Stomach (tissue), 9 donors: Measurements from ENCODE around the gene DCXR. TPM values are rescaled to one million over a fixed set of nuclear protein-coding genes. Genes with fewer than 3 reads are reported as not detected.
A peak's percentile ranks its signal among the peaks of the same experiment; 100 is the strongest.

Source experiments
- DNase-seq, 2 donors: peaks; one replicate each; pipeline versions ENCODE4 v3.0.0 to v3.0.0-alpha.2; 2013 to 2019
- H3K27ac ChIP-seq, 5 donors: fragments of 200-600 bp in 4 of 5; sonication (generic) in 4 of 5; one replicate each; pipeline ENCODE4 v1.5.1; 2013 to 2019; ENCODE audit warnings: mild to moderate bottlenecking in 1 of 5, moderate library complexity in 1 of 5
- H3K27me3 ChIP-seq, 3 donors: fragments of 200-600 bp; sonication (generic); one replicate each; pipeline ENCODE4 v1.5.1; 2017 to 2019; ENCODE audit warnings: mixed run types in 1 of 3
- H3K36me3 ChIP-seq, 4 donors: fragments of 200-600 bp; sonication (generic); 1 replicate in 3 of 4; 2 replicates in 1 of 4; pipeline ENCODE4 v1.5.1; 2016 to 2019
- H3K4me1 ChIP-seq, 4 donors: fragments of 200-600 bp; sonication (generic); one replicate each; pipeline ENCODE4 v1.5.1; 2016 to 2019
- H3K4me3 ChIP-seq, 4 donors: fragments of 200-600 bp; sonication (generic) in 3 of 4; one replicate each; pipeline ENCODE4 v1.5.1; 2016 to 2019; ENCODE audit warnings: mild to moderate bottlenecking in 1 of 4
- H3K9me3 ChIP-seq, 4 donors: fragments of 200-600 bp; sonication (generic); one replicate each; pipeline ENCODE4 v1.5.1; 2016 to 2019
- EP300 ChIP-seq: sonication (generic); formaldehyde crosslinking; IDR thresholded peaks from one replicate; pipeline ENCODE4 v1.6.1; 2017; ENCODE audit warnings: antibody characterized with exemption
- POLR2A ChIP-seq, 4 donors: fragments of 450-650 bp; IDR thresholded peaks; one replicate each; pipeline ENCODE4 v1.6.1; 2016; ENCODE audit warnings: antibody characterized with exemption in 4 of 4, control low read depth in 2 of 4, mild to moderate bottlenecking in 1 of 4, moderate library complexity in 1 of 4
- POLR2AphosphoS5 ChIP-seq, 3 donors: sonication (generic); formaldehyde crosslinking; IDR thresholded peaks; one replicate each; pipeline ENCODE4 v1.6.1; 2016; ENCODE audit warnings: antibody characterized with exemption in 3 of 3
- whole genome bisulfite sequencing, 5 donors: extraction: QIAGEN DNeasy Blood & Tissue Kit in 3 of 5; methylation state at CpG; one replicate each; pipeline versions ENCODE4 v1.1.5 to v1.1.7; 2013 to 2018; 5-methylcytosine and 5-hydroxymethylcytosine counted together
- intact Hi-C: fragments of 100-400 bp; cut with DNase I; formaldehyde crosslinking; loops from one replicate; pipeline ENCODE4 v1.15.1; 2023; ENCODE audit warnings: low total_unique reads
- polyA plus RNA-seq, 3 donors: library from polyadenylated mRNA; stranded (reverse); fragments of 200-250 nt; gene quantifications; one replicate each; pipeline ENCODE4 v1.2.3, GENCODE V29; 2013
- total RNA-seq, 5 donors: library from RNA; depleted of rRNA; stranded (reverse); fragments of >200 nt; gene quantifications; one replicate each; pipeline versions ENCODE4 v1.1.0 to v1.2.3, GENCODE V29; 2014 to 2016
- TF ChIP-seq, protein P1 (sequence below), 7 experiments: fragments of 450-650 bp in 4 of 7; fragments of 200-600 bp in 3 of 7; sonication (generic) in 3 of 7; IDR thresholded peaks; one replicate each; pipeline ENCODE4 v1.5.1; 2016 to 2019; ENCODE audit warnings: antibody characterized with exemption in 7 of 7, control low read depth in 2 of 7, mild to moderate bottlenecking in 1 of 7
- donor health status: healthy with polysubstance abuse.
- donor health status: Bipolar disorder and iron deficiency.
- donor health status: healthy.

DCXR gene
- total and polyA plus RNA-seq, 8 donors, result 11.1 to 461 (median 231) TPM

DNA sequence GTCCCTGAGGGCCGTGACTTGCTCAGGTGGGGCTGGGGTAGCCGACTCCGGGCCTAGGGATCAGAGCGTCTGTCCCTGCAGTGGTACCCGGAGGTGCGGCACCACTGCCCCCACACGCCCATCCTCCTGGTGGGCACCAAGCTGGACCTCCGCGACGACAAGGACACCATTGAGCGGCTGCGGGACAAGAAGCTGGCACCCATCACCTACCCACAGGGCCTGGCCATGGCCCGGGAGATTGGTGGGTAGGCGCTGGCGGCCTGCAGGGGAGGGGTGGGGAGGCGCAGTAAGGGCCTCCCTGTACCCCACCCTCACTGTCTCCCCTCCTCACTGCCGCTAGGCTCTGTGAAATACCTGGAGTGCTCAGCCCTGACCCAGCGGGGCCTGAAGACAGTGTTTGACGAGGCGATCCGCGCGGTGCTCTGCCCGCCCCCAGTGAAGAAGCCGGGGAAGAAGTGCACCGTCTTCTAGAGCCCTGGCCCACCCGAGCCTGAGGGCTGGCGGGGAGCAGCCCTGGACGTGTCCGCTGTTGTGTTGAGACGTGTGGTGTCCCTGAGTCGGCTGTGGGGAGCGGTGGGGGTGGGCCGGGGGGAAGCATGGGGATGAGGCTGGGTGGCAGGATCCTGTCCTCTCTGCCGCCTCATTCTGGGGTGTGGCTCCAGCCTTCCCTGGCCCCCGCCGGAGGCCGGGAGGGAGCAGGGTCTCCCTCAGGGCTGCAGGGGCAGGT is 4.0 kb downstream of the DCXR start:
- Histone ChIP-seq H3K36me3 (peaks cover 0 to 15% (median 7%) of the 10 kb centered on the region in 4 donors), H3K27ac (no peak overlapping the region), H3K9me3 (no peaks in the 10 kb centered on the region), H3K4me3 (no peak overlapping the region), H3K4me1 (peaks cover 32 to 63% (median 55%) of the 10 kb centered on the region in 4 donors), H3K27me3 (peaks cover 0 to 14% (median 8%) of the 10 kb centered on the region in 3 donors)
- 81 to 92% (median 89%) methylated on average over 17 to 38 of the region's 38 CpGs for WGBS, 5 donors
- TF ChIP-seq, protein P1, sequence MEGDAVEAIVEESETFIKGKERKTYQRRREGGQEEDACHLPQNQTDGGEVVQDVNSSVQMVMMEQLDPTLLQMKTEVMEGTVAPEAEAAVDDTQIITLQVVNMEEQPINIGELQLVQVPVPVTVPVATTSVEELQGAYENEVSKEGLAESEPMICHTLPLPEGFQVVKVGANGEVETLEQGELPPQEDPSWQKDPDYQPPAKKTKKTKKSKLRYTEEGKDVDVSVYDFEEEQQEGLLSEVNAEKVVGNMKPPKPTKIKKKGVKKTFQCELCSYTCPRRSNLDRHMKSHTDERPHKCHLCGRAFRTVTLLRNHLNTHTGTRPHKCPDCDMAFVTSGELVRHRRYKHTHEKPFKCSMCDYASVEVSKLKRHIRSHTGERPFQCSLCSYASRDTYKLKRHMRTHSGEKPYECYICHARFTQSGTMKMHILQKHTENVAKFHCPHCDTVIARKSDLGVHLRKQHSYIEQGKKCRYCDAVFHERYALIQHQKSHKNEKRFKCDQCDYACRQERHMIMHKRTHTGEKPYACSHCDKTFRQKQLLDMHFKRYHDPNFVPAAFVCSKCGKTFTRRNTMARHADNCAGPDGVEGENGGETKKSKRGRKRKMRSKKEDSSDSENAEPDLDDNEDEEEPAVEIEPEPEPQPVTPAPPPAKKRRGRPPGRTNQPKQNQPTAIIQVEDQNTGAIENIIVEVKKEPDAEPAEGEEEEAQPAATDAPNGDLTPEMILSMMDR (IDR thresholded peaks at IDR 0.05), result no peak
- TF ChIP-seq EP300 (no peak), POLR2A (IDR thresholded peaks at IDR 0.05) (no peak), POLR2AphosphoS5 (IDR thresholded peaks at IDR 0.05) (no peak)
- DNase-seq, result no peak
- intact Hi-C loops, result no loop called here

DNA sequence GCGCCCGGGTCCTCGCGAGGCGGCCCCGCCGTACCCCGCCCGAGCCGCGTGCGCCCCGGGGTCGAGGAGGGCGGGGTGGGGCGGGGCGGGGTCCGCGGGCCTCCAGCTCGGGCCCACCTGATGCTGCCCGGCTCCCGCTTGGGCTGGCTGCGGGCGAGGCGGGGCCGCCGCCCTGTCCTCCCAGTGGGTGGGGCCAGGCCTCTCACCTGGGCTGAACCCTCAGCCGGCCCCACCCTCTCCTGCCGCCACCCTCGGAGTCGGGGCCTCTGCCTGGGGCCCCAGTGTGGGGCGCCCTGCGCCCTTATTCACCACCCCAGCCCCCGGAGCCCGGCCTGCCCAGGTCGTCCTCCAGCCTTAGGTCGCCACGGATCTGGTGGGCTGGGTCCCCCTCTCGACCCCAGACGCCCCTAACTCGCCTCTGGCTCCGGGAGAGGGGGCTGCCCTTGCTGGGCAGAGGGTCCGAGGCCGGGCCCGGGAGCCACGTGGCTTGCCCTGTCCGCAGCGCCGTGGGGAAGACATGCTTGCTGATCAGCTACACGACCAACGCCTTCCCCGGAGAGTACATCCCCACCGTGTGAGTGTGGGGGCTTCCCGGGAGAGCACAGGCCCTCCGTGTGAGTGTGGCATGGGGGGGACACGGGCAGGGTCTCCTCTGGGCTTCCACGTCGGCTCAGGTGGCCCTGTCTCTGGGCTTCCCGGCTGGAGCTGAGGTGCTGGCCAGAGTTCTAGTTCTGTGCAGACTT is 5.4 kb downstream of the DCXR start:
- H3K36me3 ChIP-seq, result peaks cover 0 to 21% (median 16%) of the 10 kb centered on the region in 4 donors
- peaks cover 32 to 56% (median 45%) of the 10 kb centered on the region in 4 donors for H3K4me1 ChIP-seq
- H3K9me3 ChIP-seq, result no peaks in the 10 kb centered on the region
- intact Hi-C loops, result no loop called here
- TF ChIP-seq, protein P1 (IDR thresholded peaks at IDR 0.05), result no peak
- TF ChIP-seq POLR2AphosphoS5 (IDR thresholded peaks at IDR 0.05) (no peak), EP300 (no peak), POLR2A (IDR thresholded peaks at IDR 0.05) (no peak)
- peak overlapping the region in 3 of 5 donors; percentile 3 to 81 (median 52) for H3K27ac ChIP-seq
- peaks cover 0 to 14% (median 8%) of the 10 kb centered on the region in 3 donors for H3K27me3 ChIP-seq
- DNase-seq, result peak; percentile 74 to 83
- peak overlapping the region; percentile 29 to 71 (median 48) for H3K4me3 ChIP-seq
- 11 to 42% (median 11%) methylated on average over 4 to 57 of the region's 59 CpGs for WGBS, 5 donors

DNA sequence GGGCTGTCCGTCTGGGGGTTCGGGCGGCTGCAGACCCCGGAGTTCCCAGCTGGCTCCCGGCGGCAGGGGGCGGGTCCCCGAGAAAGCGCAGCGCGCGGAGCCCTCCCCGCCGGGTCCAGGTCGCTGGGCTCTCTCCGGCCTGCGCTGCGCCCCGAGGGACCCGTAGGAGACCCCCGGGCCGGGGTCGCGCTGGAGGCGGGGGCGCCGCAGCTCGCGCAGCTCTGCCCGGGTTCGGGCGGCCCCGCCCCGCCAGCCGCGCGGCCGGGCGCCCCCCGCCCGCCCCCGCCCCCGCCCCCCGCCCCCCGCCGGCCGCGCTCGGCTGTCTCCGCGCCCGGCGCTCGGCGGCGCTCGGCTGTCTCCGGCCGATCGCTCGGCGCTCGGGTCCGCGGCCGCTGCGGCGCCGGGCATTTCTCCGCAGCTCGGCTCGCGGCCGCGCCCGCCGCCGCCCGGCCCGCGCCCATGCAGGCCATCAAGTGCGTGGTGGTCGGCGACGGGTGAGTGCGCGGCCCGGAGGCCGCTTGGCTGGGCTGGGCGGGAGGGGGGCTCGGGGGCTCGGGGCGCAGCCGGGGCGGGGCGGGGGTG is 6.1 kb downstream of the DCXR start, which contains the start of gene RAC3:
TSS of gene RAC3 (plus strand) at position 376 of the 582 bp plus-strand sequence. CDS start at position 460, 84 bp downstream.
- Histone ChIP-seq H3K27me3 (peaks cover 0 to 14% (median 8%) of the 10 kb centered on the region in 3 donors), H3K9me3 (no peaks in the 10 kb centered on the region), H3K36me3 (peaks cover 0 to 25% (median 20%) of the 10 kb centered on the region in 4 donors), H3K4me3 (peak within 1 kb of the TSS; percentile 45 to 71 (median 60)), H3K27ac (peak within 1 kb of the TSS; percentile 73 to 87 (median 81)), H3K4me1 (peaks cover 26 to 49% (median 38%) of the 10 kb centered on the region in 4 donors)
- intact Hi-C loops, result no loop called here
- 0% methylated on average over 12 to 87 of the region's 96 CpGs; no CpG with 5 or more reads in 2 of the 5 donors for WGBS, 5 donors
- peak in 1 of 2 donors; percentile 83 for DNase-seq
- TF ChIP-seq POLR2A (IDR thresholded peaks at IDR 0.05), result no peak
- TF ChIP-seq, protein P1 (IDR thresholded peaks at IDR 0.05), result no peak
- no peak for TF ChIP-seq POLR2AphosphoS5 (IDR thresholded peaks at IDR 0.05)
- no peak for TF ChIP-seq EP300
